Measurements from ENCODE around the gene HOXA2.

Gene HOXA2

DNA sequence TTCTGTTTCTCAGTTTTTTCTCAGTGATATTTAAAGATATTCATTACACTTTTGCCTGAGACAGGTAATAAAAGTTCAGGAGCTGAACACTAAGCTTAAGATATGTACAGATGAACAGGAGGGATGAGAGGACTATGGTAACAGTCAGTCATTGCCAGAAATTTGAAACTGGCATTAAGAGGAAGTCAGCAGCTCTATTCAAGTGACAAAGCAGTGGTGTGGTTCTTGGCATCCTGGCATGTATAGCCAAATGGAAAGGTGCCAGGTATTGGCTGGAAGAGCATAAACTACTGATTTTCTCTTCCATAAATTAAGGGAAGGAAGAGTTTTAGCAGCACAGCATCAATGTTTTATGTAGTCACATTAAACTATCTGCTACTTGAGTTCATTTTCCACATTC, 29.4 kb downstream of the HOXA2 start:
- no peak for DNase-seq

DNA sequence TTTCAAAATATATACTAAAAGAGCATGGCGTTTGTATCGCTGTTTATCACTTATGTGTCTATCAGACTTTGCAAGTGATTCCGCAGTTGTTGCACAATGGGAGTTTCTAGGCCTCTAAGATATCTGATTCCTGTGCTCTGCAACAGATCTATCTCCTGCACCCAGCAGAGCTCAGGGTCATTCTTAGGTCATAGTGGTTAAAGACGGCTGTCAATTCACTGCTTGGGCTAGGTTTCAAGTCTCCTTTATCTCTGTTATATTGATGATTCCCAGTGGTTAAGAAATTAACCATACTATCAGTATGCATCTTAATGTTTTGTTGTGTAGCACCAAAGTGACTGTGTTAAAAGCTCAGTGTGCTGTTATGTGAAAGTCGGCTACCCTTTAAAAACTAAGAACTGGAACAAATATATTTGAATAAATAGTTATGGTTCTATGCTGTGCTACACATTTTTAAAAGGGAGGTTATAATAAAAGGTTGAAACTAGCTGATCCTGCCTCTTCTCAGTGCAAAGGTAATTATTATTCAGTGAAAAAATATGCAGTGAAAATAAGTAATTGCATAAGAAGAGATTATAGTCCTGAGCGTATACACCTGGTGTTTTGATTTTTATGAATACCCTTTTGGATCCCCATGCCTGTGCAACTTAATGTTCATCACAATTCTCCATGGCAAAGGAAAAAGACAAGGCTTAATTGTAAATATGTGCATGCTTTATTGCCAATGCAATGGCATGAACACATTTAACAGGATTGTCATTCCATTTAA, 30.7 kb downstream of the HOXA2 start:
- DNase-seq, result no peak

DNA sequence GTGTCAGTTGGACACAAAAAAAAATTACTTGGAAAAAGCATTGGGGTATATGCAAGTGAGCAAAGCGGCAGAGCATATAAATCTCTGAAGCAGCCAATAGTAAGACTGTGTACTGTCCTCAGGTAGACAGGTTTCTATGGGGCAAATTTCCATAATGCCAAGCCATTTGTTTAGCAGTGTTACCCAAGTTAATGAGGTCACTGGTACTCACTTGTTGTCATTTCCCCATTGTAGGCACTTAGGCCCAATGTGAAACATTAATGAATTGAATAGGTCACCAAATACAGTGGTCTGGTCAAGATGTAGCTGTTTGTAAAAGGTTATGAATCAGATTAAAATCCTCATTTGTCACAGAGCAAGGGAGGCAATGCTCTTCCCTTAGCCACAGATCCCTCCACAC, 34.2 kb downstream of the HOXA2 start:
- no peak for DNase-seq

DNA sequence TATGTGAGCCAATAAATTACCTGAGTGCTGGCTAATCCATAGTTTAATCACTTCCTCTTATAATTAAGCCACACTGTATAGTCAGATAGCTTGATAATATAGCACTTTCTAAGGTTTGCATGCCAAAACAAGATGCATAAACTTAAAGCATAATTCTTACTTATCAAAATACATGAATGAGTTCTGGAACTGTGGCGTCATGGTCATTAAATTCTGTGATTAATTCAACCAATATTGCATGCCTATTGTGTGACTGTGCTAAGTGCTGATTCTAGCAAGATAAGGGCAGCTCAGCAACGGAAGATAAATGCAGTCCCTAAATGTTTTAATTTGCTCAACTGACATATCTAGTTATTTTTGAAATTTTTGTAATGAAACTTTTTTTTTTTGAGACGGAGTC, 36.3 kb downstream of the HOXA2 start:
- DNase-seq, result peak; percentile 77

DNA sequence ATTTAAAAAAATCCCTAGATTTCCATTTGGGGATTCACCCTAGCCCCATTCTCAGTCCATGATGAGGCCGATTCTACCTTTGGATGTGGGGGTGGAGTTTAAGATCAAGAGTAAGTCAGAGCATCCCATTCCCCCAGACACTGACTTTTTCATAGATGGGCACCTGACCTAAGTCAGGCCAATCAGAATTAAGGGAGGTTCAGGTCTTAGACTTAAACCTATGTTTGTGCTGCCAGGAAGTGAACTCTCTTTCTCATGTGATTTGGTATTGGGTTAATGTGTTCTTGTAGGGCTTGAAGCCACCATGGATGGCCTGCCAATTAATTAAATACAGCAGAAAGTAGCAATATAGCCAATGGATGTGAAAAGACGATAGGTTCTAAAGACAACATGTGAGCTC, 36.8 kb downstream of the HOXA2 start:
- no peak for DNase-seq

DNA sequence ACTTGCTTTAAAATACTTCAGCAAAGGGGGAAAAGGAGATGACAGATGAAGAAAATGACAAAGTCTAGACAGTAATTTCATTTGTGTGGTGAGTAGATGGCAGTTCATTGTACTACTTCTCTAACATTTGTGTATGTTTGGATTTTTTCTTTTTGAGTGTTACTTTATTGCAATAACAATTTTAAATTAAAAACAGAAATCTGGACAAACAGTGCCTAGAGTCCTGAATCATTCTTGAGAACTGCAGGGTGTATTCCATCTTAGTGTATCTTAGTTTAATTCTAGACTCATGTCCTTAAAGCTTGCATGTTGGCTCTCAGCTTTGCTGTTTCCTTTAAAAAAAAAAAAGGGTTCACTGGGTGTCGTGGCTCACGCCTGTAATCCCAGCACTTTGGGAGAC, 37.8 kb downstream of the HOXA2 start:
- DNase-seq, result peak; percentile 29

DNA sequence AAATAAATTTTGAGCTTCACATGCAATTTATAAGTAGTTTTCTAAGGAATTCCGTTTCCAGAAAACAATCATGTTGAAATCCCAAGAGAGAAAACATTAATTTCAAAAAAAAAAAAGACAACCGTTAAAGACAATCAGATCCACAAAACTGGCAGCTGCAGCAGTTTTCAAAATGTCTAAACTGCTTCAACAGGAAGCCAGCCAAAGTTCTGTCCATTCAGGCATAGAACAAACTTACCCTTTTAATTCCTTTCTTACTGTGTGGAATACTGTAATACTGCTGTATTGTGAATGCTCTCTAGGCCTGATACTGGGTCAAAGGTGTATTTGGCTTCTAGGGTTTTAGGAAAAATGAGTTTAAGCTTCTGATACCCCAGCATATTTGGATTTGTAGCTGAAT, 38.3 kb downstream of the HOXA2 start:
- peak; percentile 26 for DNase-seq

DNA sequence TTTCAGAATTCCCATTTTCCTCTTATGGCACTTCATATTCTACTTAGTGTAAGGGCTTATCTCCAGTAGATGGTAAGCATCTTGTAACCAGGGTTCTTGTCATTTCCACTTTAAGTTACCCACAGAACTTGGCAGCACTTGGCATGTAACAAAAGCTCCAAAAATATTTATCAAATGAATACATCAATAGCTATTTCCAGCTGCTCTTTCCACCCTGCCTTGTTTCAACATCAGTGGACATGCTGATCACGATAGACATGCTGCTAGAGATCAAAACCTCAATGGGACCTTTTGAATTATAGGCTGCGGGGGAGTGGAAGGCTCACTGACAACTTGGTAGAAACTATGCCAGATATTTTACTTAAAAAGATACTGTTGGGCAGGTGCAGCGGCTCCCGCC, 39.5 kb downstream of the HOXA2 start:
- DNase-seq, result peak; percentile 6

DNA sequence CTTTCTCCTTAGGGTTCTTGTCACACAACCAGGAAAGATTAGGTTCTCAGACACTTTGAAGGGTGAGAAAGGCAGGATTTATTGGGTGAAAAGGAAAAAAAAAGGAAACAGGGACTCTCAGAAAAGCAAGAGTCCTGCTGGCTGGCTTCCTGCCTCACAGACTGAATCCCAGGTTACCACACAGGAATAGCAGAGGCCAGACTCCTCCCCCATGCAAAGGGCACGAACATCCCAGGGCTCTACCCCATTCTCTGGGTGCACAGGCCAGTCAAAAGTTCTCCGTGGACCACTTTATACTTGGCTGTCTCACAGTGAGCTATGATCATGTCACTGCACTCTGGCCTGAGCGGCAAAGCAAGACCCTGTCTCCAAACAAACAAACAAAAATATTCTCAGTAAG, 49.3 kb downstream of the HOXA2 start:
- DNase-seq, result no peak

DNA sequence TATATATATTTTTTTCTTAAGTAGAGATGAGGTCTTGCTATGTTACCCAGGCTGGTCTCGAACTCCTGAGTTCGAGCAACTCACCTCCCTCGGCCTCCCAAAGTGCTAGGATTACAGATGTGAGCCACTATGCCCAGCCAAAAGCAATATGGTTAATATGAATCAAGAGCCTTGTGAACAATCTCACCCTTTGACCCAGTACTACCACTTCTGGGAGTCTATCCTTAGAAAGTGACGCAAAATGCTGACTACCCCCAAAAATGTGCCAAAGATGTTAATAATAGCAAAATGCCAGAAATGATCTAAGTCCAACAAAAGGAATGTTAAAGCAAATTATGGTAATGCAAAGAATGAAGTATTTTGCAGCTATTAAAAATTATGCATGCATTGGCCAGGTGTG, 51.0 kb downstream of the HOXA2 start:
- no peak for DNase-seq

All from fibroblast of skin of abdomen (primary cell).